ENCODE measurements around the gene UBE2U.
"Not testable (repeated sequence)": the region's sequence is repeated elsewhere in the genome, so short reads cannot be mapped to it uniquely, and the experiment has no call there.

UBE2U gene

DNA sequence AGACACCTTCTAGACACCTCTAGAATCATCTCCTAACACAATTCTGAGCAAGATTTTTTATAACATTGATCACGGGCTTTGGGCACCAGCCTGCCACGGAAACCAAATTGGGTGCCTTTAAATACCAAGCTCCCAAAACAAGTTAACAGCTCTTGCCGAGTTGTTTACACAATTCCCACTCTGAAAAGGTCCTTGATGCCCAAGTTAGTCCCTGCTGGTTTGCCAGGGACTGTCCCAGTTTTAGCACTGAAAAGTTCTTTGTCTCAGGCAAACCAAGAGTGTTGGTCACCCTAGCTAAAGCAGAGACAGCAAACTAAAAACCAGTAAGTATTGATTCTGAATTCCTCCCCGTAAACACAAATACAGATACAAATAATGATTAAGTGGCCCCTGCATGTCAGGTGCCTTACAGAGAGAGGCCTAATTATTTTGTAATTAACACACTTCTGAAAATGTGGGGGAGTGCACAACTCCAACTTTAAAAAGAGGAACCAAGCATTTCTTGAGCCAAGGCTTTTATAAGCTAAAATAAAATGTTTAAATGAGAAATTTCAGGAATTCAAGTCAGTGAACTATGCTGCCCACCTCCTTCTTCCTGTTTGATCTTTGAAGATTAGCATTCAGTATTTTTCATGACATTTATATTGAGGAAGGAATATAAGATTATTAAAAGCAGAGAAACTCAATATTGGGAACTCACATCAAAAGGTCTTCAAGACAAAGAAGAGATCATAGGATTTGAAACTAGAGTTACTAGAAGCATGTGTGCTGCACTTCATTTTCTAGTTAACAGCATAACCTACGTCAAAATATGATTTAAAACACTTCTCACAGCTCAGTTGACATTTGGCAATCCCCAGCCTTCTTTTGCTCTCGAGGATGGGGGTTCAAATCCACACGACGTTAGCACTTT, 9.0 kb upstream of the UBE2U start:
- no peak for DNase-seq

DNA sequence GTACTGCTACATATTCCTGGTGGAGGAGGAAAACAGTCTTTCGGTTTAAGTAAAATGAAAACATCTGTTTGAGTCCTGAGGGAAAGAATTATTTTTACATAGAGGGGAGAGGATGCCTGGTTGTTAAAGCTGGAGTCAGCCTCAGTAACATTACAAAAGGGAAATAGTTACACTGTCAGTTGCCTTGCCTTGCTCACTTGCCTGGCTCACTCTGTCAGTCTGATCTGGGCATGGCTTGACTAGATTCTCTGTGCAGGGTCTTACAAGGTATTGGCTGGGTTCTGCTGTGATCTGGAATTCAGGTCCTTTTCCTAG, 8.4 kb upstream of the UBE2U start:
- DNase-seq, result no peak

DNA sequence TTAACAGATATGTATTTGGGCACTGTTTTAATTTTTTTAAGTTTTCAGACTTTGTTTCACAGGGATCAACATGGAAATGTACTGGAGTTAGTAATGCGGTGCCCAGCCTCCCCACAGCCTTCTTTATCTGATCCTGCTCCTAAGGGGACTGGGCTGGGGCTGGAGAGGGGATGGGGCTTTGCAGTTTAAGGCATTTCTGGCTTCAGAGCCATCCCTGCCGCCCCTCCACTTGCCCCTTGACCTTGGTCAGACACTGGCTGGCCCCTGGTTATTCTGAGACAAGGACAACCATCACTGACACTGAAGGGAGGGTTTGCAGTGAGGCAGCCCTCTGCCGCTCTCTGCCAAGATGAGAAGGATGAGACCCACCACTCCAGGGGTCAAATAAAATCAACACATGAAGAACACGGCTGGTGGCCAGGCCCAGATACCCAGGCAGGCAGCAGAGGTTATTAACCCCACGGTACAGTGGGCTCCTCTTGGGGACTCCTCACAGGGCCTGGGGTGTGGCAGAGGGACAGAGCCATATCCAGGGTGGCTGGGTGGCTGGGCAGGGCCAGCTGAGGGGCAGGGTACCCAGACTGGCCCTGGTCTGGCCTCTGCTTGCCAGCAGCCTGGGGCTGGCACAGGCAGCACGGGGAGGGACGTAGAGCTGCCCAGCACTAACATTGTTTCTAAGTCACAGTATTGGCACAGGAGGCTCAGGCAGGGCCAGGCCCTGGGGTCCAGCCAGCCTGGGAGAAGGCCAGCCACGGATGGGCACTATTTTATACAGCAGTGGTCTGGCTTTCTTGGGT, 7.2 kb upstream of the UBE2U start:
- no peak for DNase-seq

DNA sequence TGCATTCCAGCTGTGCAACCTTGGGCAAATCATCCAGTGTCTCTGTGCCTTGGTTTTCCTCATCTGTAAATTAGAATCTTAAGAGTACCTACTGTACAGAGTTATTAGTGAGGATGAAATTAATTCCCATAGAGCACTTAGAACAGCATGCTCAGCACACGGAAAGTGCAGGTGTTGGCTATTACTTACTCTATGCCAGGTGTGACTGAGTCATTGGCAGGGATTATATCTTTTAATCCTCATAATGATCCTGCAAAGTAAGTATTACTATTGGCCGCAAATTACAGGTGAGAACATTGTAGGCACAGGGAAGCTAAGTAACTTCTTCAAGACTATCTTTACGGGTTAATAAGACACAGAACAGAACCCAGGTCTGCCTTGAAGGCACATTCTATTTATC, 6.3 kb upstream of the UBE2U start:
- DNase-seq, result no peak

DNA sequence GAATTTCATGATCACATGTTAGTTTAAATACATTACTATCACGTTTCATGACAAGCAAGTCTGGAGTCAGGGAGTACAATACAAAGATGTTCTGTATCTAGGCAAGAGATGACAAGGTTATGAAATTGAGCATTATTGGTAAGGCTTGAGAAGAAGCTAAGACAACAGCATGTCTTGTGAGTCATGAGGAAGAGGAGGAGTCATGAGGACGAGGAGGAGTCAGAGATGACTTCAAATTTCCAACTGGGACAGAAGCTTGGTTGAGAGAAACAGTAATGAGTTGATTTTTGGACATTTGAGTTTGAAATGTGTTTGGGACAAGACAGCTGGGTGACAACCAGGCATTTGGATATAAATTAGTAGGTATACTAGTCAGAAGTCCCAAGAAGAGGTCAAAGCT, 4.3 kb upstream of the UBE2U start:
- no peak for DNase-seq

DNA sequence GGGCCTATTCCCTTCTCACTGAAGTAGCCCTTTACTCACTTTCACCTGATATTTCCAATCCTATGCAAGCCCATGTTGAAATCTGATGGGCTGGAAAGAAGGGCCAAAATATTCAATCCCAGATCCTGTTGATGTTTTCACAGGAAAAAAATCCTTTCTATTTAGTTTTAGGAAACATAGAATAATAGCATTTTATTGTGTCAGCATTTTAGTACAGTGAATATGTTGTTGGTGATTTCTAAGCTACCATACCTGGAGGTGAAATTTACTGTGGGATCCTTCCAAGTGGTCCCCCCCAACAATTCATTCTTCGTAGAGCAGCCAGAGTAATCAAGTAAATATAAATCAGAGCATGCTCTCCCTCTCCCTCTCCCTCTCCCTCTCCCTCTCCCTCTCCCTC, 3.4 kb upstream of the UBE2U start:
- no peak for DNase-seq

DNA sequence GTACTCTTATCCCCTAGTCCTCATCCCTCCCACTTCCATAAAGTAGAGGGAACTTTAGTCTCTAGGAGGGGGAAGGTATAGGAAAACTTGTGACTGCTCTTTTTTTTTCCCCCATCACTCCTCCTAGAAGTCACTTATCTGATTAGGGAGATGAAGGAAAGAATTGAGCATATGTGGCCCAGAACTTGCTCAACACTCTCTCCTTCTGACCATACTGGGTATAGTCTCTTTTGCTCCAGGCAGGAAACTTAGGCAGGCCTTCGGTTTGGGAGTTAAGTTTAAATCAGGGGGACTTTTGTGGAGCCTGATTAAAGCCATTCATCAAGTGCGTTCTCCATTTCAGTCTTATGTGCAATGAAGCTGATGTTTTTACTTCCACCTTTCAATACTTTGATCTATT, 5.8 kb downstream of the UBE2U start:
- DNase-seq, result no peak

DNA sequence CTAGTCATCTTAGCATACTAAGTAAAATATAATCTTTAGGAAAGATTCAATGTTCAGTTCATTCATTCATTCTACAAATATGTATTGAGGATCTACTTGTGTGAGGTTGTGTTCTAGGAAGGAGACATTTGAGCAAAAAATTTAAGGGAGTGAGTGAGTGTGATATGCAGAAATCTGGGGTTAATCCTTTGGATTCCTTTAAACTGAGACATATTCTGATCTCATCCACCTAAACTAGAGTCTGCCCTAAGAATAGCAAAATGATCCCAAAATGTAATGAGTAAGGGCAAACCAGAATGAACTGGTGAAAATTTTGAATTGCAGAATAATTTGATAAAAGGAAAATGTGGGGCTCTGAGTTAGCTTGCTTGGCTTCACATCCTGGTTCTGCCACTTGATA, 8.6 kb downstream of the UBE2U start:
- DNase-seq, result no peak

DNA sequence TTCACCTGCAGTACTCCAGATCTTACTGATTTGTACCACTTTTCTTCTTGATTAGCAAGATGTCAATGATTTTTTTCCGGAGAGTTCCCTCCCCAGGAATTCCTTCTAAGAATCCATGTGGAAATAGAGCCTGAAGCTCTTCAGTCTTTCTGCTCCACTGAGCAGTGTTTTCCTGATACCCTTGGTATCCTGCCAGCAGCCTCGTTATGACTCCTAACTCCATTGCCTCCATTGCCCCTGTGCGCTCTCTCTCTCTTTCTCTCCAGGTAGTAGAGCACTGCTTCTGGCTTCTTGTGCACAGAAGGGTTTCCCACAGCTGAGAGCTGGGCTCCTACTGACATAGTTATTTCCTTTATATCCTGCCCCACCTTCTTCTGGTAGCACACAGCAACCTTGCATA, 12.2 kb downstream of the UBE2U start:
- DNase-seq, result peak; percentile 44 to 78

DNA sequence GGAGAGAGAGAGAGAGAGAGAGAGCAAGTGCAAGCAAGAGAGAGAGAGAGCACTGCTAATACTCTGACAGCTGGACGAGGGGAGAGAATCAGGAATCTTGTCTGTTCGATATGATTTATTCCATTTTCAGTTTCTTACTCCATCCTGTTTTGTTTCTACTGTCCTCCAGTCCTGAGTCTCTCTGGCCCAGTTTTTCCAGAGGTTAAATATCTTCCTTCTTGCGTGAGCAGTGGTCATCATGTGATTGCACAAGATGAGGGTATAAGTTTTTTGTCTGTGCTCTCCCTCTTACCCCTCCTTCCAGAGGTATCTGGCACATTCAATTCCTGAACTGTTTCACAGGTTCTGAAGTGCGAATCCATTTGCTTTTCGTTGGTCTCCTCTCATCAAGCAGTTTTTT, 16.8 kb downstream of the UBE2U start:
- DNase-seq, result no peak

DNA sequence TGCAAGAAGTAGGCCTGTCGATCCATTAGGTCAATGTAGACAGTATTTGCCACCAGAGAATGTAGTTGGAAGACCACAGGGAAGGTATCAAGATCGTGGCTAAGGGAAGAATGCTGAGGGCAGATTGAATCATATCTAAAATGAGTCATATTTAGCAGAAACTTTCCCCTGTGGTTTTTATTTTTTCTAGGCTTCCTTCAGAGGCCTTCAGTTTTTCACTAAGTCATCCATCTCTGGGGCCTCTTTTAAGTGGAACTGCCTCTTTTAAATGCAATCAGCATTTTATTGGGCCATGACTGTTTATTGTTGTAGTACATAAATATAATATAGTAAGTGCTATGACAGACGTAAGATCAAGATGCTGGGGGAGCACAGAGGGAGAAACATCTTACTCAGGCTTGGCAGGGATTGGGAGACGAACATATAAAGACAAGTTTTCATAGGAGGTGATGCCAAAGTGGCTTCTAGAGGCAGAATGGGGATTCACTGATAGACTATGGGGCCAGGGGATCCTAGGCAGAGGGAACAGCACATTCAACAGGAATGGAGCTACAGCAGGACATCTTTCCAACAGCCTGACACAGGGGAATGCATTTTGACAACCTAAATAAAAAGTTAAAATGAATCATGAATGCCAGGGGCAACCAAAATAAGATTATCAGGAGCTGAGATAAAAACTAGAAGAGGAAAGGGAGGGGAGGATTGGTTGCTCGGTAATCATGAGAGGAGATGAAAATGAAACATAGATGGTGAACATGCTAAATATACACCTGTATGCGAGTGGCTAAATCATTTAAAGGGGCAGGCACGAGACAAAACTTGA, 20.1 kb downstream of the UBE2U start:
- DNase-seq, result no peak

DNA sequence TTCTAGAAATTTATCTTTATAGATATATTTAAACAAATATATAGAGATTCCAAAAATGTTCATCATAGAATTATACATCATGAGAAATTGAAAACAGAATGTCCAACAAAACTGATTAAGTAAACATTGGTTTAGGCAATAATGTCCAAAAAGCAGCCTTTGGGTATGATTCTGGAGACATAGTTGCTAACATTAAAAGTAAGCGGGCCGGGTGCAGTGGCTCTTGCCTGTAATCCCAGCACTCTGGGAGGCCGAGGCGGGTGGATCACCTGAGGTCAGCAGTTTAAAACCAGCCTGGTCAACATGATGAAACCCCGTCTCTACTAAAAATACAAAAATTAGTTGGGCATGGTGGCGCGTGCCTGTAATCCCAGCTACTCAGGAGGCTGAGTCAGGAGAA, 20.8 kb downstream of the UBE2U start:
- not testable (repeated sequence) for DNase-seq

DNA sequence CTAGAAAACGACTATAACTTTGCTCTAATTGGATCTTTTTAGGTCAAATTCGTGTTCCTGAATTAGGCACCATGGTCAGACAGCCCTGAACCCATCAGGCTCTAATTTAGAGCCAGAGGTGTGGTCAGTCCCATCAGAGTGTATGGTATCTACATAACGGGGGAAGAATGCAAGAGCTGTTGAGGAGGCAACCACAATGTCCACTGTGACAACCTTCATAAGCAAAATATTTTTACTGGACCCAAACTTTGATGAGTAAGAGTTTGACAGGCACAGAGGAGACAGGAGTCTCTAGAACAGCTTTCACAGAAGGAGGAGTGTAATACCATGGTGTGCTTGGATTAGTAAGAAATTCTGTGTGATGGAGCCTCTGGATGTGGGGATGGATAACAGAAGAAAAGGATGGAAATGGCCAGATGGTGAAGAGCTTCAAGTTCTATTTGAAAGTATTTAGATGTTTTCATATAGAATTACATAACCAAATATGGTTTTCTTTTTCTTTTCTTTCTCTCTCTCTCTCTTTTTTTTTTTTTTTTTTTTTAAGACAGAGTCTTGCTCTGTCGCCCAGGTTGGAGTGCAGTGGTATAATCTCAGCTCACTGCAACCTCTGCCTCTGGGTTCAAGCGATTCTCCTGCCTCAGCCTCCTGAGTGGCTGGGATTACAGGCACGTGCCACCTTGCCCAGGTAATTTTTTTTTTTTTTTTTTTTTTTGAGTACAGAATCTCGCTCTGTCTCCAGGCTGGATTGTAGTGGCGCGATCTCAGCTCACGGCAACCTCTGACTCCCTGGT, 24.9 kb downstream of the UBE2U start:
- no peak for DNase-seq

DNA sequence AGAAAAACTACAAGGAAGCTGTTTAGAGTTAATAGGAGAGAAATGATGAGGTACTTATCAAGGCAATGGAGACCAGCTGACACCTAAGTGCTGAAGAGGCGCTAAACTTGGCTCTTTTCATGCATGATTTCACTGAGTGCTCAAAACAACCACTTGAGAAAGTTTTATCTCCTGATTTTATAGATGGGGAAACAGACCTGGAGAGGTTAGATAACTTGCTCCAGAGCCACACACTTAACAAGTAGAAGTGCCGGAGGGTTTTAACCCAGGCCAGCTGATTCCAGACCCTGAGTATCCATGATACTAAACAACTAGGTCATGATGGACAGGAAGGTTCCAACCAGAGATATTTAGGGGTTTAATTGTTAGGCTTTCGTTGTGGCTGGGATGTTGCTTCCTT, 25.9 kb downstream of the UBE2U start:
- no peak for DNase-seq

DNA sequence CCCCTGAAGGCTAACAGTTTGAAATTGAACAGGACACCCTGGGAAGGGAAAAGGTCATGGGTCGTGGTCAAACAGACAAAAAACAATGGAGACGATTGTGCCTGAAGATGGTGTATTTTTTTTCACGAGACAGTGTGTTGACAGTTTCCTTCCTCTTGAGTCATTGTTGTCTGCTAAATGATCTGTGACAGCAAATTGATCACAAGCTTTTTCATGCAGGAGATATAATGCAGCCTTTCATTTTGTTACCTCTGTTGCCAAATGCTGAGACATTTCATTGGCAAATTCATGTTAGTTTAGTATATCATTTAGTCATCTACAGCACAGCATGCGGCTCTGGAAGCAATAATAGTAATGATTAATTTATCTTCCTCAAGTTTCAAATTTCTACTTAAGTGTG, 27.7 kb downstream of the UBE2U start:
- DNase-seq, result no peak

DNA sequence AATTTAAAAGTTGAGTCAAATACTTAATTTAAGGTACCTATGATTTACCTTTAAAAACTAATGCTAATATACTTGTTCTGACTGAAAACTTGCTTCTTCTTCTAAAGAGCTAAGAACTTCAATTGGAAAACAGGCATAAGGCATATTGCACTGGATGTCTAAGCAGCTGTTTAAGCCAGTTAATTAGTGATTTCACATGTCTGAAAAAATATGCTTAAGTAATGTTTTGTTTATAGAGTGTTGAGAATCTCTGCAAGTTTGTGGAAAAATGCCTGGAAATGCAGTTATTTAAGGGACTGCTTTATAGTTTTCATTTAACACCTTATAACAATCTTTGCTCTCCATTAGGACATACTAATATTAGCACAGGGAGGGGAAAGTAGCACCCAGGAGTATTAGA, 28.2 kb downstream of the UBE2U start:
- no peak for DNase-seq

DNA sequence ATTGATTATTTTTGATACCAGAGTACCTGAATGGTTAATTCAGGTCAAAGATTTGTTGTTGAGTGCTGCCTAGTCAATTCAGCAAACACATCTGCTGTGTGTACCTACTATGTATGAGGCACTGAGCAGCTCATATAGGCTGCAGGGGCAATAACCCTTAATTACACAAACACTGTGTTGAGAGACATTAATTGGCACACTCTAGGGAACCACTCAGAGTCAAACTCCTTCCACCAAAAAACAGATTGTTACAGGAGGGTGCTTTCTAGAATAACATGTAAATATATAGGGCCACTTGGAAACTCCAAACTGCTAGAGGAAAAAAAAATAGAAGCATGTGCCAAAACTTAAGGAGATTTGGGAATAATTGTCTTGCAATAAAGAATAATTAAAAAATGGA, 31.3 kb downstream of the UBE2U start:
- peak in 1 of 2 experiments; percentile 22 for DNase-seq

DNA sequence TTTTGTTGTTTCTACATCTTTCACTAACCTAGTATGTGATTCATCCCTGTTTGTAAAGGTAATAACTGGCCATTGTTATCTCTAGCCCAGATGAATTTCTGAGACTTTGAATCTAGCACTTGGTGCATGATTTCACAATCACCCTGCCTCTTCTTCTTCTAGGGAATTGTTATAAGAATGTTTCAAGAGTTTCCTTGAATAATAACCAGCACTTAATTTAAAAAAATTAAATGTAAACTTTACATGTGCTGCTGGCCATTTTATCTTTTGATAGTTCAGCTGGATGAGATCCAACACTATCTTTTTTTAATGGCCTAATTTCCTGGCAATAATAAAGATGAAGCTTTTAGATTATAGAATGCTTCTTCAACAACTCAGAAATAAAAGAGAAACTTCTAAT, 31.8 kb downstream of the UBE2U start:
- DNase-seq, result no peak

DNA sequence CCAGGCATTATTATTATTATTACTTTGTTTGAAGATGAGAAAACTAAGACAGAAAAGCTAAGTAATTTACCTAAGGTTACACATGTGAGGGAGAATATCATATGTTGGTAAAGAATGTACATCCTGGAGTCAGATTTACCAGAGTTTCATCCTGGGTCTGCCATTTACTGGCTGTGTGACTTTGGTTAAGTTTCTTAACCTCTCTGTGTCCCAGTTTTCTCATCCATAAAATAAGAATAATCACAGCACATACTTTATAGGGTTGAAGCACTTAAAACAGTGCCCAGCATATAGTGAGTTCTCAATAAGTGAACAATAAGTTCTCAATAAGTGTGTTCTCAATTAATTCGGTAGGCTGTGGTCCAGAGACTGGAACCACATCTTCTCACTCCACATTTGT, 32.5 kb downstream of the UBE2U start:
- no peak for DNase-seq

DNA sequence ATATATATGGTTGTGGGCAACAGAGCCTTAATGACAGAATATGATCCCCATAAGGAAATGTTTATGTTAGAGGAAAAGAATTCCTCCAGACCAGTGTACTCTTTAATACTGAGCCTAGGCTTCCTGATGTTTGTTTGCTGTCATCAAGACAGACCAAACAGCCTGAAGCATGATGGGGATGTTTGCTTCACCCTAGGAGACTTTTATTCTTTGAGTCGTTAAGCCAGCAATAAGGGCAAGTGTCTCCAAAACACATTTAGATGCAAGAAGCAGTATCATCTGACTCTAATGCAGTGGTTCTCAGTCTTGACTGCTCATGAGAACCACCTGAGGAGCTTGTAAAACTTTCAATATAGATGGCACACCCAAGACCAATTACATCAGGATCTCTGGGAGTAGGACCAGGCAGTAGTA, 33.1 kb downstream of the UBE2U start:
- DNase-seq, result no peak

DNA sequence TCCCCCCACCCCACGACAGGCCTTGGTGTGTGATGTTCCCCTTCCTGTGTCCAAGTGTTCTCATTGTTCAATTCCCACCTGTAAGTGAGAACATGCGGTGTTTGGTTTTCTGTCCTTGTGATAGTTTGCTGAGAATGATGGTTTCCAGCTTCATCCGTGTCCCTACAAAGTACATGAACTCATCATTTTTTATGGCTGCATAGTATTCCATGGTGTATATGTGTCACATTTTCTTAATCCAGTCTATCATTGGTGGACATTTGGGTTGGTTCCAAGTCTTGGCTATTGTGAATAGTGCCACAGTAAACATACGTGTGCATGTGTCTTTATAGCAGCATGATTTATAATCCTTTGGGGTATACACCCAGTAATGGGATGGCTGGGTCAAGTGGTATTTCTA, 36.1 kb downstream of the UBE2U start:
- DNase-seq, result not testable (repeated sequence)

DNA sequence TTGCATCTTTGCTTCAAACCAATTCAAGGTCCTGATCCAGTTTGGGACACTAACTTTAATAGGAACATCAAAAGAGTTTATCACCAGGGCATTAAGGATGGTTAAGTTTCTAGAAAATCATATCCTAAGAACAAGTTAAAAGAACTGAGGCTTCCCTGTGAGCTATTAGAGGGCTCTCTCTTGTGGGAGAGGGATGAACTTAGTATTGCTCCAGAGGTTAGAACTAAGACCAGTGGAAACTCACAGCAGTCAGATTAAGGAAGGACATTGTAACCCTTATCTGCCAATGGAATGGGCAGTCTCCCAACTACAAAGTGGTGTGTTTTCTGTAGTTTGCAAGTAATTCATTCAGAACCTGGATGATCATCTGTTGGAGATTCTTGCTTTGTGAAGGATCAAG, 36.8 kb downstream of the UBE2U start:
- DNase-seq, result no peak

DNA sequence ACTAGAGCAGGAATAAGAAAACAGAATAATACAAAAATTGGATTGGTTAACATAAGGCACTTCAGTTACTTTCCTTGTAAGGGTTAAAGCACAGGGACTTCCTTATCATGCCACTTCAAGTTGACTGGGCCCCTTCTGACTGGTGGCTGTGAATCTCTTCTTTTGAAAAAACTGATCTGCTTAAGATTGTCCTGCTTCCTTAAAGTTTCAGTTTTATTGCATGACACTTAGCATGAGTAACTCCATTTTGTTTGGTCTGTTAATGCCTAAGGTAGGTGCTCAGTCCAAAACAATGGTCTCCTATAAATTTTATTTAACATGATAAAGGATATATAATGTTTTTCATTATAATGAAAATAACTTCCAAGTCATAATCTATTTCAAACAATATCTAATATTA, 37.6 kb downstream of the UBE2U start:
- no peak for DNase-seq
